GM18861 (cell line): Measurements from ENCODE around the gene IPO5.
A peak's percentile ranks its signal among the peaks of the same experiment; 100 is the strongest.
"Not testable (repeated sequence)": the region's sequence is repeated elsewhere in the genome, so short reads cannot be mapped to it uniquely, and the experiment has no call there.

Experiments
- ATAC-seq: cut with Tn5 transposase; IDR thresholded peaks from one replicate; pipeline ENCODE4 v1.9.1; 2021; ENCODE audit not compliant: unreplicated experiment

Gene IPO5

GRCh38 chr13:98007001-98007400, 53.5 kb downstream of the IPO5 start:
- no peak for ATAC-seq

DNA sequence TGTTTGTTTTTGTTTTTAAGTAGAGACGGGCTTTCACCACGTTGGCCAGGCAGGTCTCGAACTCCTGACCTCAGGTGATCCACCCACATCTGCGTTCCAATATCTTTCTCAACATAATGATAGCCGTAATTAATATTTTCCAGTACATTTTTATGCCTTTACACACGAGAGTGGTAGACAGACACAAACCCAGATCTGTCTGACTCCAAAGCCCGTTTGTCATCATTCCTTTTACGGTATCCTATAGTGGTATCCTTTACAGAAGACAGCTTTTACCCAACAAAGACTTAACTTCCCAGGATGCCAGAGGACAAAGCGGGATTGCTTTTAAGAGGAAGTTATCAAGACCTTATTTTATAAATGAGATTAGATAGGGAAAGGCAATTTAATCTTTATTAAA, 59.8 kb downstream of the IPO5 start:
- ATAC-seq, result no peak

DNA sequence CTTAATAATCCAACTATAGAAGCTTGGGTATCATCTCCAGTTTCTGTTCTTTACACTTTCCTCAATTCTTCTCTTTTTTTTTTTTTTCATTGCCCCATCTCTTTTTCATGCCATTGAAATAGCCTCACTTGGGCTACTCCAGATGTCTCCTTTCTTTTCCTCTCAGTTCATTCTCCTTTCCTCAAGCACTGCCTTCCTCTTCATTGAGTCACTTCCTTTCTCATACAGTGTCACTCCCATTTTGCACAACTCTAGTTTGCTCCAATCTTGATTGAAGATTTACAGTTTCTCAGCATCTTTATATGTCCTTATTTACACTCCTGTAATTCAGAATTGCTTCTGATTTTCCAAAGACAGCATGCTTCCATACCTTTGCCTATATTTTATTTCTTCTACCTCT, 61.3 kb downstream of the IPO5 start:
- no peak for ATAC-seq

GRCh38 chr13:98018293-98018692, 64.8 kb downstream of the IPO5 start:
- no peak for ATAC-seq

GRCh38 chr13:98019186-98019585, 65.7 kb downstream of the IPO5 start:
- no peak for ATAC-seq

DNA sequence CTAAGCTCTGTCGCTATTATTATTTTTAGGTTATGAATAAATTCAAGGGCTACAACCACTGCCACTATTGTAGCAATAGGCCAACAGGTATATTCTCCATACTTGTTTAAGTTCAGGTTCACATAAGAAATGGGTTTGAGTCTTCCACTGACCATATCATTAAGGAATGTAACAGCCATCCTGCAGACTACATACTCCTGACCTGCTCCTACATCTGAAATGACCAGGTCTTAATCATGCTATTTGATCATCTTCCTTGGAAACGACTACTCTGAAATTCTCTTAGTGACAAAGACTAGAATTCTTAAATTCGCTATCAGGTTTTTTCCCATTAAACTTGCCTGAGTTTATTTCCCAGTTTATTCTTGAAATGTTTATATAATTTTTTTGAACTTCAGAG, 66.8 kb downstream of the IPO5 start:
- no peak for ATAC-seq

DNA sequence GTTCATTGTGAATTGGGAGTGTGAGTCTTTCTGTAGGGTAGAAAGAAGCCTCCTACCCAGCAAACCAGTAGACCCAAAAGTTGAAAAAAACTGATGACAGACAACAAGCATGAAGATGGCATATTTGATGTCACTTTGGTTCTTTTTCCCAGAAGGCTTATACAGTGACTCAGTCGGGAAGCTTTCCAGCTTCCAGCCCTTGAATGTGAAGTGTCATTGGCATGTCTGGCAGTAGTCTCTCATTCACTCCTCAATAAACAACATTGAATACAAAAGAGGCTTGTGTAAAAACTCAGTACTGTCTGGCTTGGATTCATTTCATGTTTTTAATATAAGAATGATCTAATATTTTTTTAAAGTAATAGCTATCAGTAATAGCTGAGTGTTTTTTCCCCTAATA, 68.7 kb downstream of the IPO5 start:
- ATAC-seq, result no peak

GRCh38 chr13:98025480-98026025, 72.1 kb downstream of the IPO5 start:
- ATAC-seq, result no peak

DNA sequence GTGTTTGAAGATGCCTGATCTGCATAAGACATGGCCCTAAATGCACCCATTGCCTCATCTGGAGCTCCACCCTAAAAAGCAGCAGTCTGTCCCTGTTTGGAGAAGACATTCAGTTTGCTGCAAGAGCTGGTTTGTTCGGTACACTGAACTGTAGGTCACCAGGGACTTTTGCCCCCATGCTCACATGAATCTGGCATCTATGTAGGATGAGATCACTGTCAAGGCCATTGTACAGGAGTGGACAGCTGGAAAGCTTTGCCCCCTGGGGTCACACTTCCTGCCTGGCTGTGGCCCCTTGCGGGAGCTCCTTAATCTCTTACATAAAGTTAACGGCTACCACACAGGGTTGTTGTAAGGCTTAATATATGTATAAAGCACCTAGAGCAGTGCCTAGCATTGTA, 73.0 kb downstream of the IPO5 start:
- no peak for ATAC-seq

DNA sequence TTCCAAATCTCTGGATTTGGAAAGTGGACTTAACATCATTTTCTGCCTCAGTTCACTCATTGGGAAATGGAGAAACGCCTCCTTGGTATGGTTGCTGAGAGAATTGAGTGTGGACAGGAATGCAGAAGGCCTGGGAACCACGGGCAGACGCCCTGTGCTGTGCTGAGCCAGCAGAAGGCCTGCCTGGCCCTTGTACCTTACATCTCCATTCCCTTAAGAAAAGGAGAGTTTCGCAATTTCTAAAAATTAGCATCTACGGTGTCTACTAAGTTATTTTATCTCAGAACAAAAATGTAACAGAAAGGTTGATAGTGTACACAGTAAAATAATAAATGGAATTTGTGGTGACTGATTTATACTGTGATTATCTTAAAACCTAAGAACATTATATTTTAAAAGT, 78.7 kb downstream of the IPO5 start:
- no peak for ATAC-seq

- peak; percentile 62 for ATAC-seq
Measured at GRCh38 chr13:98033277-98034247, 80.1 kb downstream of the IPO5 start.

DNA sequence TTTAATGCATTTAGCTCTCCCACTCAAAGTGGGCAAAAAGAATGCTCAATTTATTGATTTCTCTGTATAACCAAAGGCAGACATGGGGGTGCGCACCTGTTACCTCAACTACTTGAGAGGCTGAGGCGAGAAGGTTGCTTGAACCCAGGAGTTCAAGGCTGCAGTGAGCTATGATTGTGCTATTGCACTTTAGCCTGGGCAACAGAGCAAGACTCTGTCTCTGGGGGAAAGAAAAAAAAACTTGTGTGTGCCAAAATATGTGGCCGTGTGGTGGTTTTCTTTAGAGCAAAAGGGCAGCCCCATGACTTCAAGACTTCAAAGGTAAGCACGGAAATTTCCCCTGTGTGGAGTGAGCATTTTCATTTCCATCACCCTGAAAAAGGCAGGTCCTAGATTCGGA, 81.9 kb downstream of the IPO5 start:
- ATAC-seq, result no peak

GRCh38 chr13:98036564-98037302, 83.3 kb downstream of the IPO5 start:
- ATAC-seq, result not testable (repeated sequence)

DNA sequence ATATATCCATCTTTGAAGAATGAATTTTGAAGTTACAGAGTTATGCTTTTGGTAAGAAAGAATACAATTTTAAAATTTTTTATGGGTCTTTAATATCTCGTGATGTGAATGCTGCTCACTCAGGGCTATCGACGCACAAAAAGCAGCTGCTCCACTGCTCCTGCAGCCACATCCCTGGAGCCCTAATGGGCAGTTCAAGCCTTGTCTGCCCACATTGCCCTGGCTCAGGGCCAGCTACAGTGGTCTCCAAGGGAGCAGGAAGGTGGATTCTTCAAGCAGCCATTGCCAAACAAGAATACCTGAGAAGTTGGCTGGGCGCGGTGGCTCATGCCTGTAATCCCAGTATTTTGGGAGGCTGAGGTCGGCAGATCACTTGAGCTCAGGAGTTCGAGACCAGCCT, 85.8 kb downstream of the IPO5 start:
- ATAC-seq, result no peak

DNA sequence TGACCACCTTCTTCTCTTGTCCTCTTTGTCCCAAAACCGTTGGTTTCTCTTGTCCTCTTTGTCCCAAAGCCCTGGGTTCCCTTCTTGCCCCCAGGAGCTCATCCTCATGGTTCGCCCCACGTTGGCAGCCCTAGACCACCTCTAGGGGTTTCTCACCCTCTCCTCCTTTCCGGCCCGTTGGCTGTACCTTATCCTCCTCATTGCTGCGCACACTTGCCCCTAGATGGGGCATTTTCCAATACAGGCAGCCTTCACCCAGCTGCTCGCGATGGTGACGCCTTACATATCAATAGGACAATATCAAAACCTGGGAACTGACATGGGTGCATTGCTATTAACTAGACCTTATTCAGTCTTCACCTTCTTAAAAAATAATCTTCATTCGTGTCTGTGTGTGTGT, 86.5 kb downstream of the IPO5 start:
- no peak for ATAC-seq

DNA sequence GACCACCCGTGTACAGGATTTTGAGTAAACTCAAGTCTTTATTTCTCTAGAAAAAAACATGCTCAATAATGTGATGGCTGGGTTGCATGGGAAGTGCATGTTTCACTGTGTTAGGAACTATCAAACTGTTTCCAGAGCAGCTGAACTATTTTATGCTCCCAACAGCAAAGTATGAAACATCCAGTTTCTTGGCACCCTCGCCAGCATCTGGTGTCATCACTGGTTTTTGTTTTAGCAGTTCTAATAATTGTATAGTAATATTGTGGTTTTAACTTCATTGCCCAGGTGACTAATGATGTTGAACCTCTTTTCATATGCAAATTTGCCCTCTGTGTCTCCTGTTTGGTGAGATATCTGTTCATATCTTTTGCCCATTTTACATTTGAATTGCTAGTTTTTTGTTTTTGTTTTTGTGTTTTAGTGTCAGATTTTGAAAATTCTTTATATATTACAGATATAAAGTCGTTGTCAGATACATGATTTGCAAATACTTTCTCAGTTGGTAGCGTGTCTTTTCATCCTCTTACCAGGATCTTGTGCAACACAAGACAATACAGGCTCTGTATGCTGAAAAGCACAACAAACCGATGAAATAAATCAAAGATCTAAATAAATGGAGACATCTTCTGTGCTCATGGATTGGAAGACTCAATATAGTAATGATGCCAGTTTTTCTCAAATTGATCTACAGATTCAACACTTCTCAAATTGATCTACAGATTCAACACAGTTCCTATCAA, 87.8 kb downstream of the IPO5 start:
- ATAC-seq, result no peak

DNA sequence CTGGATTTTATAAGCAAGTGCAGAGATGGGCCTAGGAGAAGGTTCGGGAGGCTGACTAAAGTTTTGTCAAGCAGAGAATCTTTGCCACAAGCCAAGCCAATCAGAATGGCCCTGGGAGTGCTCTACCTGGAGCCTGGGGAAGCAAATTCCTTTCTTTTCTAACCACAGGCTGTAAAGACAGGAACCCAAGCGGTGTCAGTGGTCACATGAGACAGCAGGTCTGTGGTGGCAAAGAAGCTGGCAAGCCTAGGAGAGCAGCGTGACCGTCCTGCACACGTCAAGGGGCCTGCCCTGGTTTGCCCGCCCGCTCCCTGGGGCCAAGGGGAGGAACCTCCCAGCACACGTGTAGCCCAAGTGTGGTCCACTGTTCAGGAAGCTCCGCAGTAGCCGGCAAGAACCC, 90.8 kb downstream of the IPO5 start:
- ATAC-seq, result no peak

GRCh38 chr13:98047785-98048184, 94.3 kb downstream of the IPO5 start:
- not testable (repeated sequence) for ATAC-seq

GRCh38 chr13:98048265-98048664, 94.8 kb downstream of the IPO5 start:
- no peak for ATAC-seq

DNA sequence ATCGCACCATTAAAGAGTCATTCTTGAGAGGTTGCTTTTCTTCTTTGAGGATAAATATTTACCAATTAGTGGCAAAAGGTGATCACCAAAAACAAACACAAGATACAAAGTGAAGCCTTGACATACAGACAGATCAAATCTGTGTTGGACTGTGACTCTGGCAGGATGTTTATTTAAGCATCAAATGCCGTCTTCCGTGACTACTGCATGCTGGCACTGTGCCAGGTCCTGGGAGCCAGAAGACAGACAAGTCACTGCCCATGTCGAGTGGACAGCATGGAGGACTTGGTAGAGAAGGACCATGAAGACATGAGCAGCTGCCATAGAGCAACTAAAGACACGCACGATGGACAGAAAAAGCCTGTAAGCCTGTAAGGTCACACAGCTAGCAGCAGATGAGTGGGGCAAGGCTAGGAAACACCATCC, 96.6 kb downstream of the IPO5 start:
- ATAC-seq, result no peak

GRCh38 chr13:98052412-98052811, 98.9 kb downstream of the IPO5 start:
- no peak for ATAC-seq
